Bronchial epithelial cell (primary cell): Measurements from ENCODE around the gene DYTN. TPM values are rescaled to one million over a fixed set of nuclear protein-coding genes. Genes with fewer than 3 reads are reported as not detected.
"Not testable (repeated sequence)": the region's sequence is repeated elsewhere in the genome, so short reads cannot be mapped to it uniquely, and the experiment has no call there.

Experiments
- DNase-seq: peaks from one replicate; pipeline ENCODE4 v3.0.0-alpha.2; 2010; ENCODE audit warnings: low read depth
- FAIRE-seq: peaks from 2 replicates; lab custom pipeline; 2011; peaks lifted over from hg19 to GRCh38; lab: Jason Lieb, UNC
- H3K27me3 ChIP-seq: 2 replicates; pipeline ENCODE4 v1.5.1; 2011; ENCODE audit warnings: low read length; ENCODE audit not compliant: control insufficient read depth, insufficient read depth
- H3K36me3 ChIP-seq: 2 replicates; pipeline ENCODE4 v1.5.1; 2011; ENCODE audit warnings: low read length; ENCODE audit not compliant: control insufficient read depth, insufficient read depth
- H3K4me3 ChIP-seq: 2 replicates; pipeline ENCODE4 v1.5.1; 2011; ENCODE audit warnings: mild to moderate bottlenecking, low read depth, low read length, control low read depth
- total RNA-seq: library from RNA; depleted of rRNA; stranded (reverse); fragments of >200 nt; gene quantifications from 2 replicates; pipeline ENCODE4 v1.2.1, GENCODE V29; 2014
- TF ChIP-seq, protein P1 (sequence below): IDR thresholded peaks from 2 replicates; pipeline ENCODE4 v1.5.1; 2011; ENCODE audit warnings: mild to moderate bottlenecking, moderate library complexity, low read length, control low read depth, inconsistent platforms; ENCODE audit not compliant: insufficient read depth, severe bottlenecking

DYTN gene
- total RNA-seq, 1 donor from 2014 or later, result not detected

DNA sequence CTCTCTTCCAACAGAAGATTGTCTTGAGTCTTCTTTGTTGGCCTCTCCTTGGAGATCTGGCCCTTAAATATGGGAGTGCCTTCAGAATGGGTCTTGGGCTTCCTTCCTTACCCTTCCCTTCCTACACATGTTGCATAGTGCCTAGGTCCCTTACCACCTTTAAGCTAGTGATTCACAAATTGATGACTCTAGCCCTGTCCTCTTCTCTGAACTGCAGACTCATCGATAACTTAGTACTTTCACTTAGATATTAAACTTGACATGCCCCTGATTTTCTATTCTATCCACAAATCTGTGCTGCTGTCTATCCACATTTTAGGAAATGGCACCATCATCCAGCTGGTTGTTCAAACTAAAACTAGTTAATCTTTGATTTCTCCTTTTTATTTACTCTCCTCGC lies 9.1 kb upstream of the DYTN start:
- DNase-seq, result no peak
- Histone ChIP-seq H3K27me3 (no peaks in the 10 kb centered on the region), H3K36me3 (no peaks in the 10 kb centered on the region), H3K4me3 (no peak overlapping the region)
- TF ChIP-seq, protein P1, sequence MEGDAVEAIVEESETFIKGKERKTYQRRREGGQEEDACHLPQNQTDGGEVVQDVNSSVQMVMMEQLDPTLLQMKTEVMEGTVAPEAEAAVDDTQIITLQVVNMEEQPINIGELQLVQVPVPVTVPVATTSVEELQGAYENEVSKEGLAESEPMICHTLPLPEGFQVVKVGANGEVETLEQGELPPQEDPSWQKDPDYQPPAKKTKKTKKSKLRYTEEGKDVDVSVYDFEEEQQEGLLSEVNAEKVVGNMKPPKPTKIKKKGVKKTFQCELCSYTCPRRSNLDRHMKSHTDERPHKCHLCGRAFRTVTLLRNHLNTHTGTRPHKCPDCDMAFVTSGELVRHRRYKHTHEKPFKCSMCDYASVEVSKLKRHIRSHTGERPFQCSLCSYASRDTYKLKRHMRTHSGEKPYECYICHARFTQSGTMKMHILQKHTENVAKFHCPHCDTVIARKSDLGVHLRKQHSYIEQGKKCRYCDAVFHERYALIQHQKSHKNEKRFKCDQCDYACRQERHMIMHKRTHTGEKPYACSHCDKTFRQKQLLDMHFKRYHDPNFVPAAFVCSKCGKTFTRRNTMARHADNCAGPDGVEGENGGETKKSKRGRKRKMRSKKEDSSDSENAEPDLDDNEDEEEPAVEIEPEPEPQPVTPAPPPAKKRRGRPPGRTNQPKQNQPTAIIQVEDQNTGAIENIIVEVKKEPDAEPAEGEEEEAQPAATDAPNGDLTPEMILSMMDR, result no peak
- FAIRE-seq, result no peak

DNA sequence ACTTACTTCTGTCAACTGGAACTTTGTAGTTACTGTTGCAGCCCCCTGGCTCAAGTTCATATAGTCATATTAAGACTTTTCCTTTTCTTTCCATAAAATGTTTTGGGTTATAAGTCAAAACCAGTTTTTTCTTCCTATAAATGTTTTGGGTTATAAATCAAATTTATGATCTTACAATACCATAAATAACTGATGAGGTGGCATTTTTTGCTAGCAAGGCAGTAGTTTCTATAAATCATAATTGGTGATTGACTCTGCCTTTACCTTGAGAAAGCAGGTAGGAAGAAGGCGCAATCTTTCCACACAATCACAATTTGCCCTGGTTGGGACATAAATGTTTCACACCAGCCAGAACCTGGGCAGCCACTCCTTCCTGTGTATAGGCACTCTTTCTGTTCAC lies 5.1 kb upstream of the DYTN start:
- H3K36me3 ChIP-seq, result no peaks in the 10 kb centered on the region
- TF ChIP-seq, protein P1, result no peak
- FAIRE-seq (no peak), DNase-seq (no peak)
- no peaks in the 10 kb centered on the region for H3K27me3 ChIP-seq
- H3K4me3 ChIP-seq, result no peak overlapping the region

DNA sequence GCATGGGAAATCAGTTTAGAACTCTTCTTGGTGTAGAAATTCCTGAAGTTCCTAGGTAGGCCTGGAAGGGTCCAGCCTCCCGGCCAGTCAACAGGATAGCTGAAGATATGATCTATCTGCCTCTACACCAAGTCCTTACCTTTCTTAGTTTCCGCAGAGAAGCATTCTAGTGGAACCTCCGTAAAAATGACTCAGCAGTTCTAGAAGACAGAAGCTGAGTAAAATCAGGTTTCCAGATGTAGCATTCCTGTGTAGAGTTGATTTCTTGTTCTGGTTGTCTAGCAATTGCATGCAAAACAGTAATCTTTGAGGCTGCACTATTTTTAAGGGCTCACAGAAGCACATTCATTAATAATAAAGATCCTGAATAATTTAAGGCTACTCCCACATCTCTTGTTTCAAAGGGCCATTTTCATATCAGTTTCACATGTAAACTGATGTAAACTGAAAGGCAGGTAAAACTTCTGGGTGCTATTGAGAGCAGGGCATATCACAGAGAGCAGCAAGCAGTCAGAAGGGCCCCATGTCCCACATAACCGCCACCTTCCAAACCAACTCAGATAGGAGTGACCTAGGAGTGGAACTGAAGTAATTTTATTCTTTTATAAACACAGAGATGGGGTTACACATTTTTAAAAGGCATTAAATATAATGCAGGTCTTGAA lies 3.2 kb upstream of the DYTN start:
- Histone ChIP-seq H3K27me3 (no peaks in the 10 kb centered on the region), H3K36me3 (no peaks in the 10 kb centered on the region), H3K4me3 (no peak overlapping the region)
- DNase-seq (no peak), FAIRE-seq (no peak)
- TF ChIP-seq, protein P1, result no peak

DNA sequence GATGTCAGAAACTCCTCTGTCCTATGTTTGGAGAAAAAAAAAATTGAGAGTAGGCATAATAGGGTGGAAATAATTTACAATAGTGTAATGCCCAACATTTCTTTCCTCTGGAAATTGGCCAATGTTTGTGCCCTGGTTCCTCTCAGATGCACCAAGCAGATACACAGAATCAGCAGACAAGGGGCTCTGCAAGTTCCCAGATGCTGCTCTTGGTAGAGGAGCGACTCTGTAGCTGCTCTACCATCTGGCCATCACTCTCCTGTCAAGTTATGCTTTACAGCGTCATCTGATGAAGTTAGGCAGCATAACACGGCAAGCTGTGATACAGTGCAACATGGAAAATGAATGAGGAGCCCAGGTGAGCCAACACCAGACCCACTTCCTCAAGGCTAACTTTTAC lies 1.6 kb downstream of the DYTN start:
- no peak overlapping the region for H3K4me3 ChIP-seq
- no peak for DNase-seq
- FAIRE-seq, result no peak
- TF ChIP-seq, protein P1, result no peak
- H3K27me3 ChIP-seq, result no peaks in the 10 kb centered on the region
- no peaks in the 10 kb centered on the region for H3K36me3 ChIP-seq

DNA sequence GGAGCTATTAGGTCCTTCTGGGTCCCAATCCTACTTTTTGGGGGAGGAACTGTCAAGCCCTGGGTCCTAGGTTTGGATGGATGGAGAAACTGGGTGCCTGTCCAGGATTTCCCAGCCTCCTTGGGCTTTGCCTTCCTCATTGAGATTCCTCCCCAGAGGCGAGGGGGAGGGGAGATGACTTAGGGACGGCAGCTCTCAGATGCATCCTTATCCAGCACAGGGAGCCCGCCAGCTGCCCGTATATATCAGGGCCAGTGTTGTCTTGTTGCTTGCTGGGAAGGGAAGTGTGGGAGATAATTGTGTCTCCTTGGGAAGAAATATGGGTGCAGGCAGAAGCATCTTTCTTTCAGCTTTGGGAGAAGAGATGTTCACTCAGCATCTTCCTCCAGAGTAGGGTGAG lies 3.0 kb downstream of the DYTN start:
- DNase-seq, H3K4me3 ChIP-seq, H3K36me3 ChIP-seq, H3K27me3 ChIP-seq, FAIRE-seq: not testable (repeated sequence)

DNA sequence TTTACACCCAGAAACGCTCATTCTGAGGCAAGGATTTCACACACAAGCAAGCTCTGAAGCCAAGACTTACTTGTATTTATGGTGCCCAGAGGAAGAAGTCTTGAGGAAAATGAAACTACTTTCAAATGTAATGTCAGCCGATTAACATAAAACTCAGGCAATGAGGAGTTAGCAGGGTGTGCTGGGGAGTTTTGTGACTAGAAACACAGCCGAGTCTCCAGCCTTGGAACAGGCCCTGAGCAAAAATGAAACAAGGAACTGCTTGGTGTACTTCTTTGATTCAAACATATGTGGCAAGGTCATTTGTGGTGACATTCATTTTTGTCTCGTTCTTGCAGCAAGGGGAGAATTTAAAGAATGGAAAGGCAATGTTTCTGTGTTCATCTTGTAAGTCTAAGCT lies 4.5 kb downstream of the DYTN start:
- FAIRE-seq (no peak), DNase-seq (no peak)
- no peak overlapping the region for H3K4me3 ChIP-seq
- TF ChIP-seq, protein P1, result no peak
- no peaks in the 10 kb centered on the region for H3K27me3 ChIP-seq
- H3K36me3 ChIP-seq, result no peaks in the 10 kb centered on the region
